GM12801 (cell line): ENCODE results near the gene HCK.

ENCODE experiments used
- CTCF ChIP-seq: IDR thresholded peaks from one replicate; pipeline ENCODE4 v1.5.1; 2011; ENCODE audit warnings: control low read depth; ENCODE audit not compliant: insufficient read length; ENCODE audit errors: extremely low read depth

The HCK gene

GRCh38 chr20:32010101-32010500 is 41.9 kb upstream of the HCK start, which contains the start of gene CCM2L:
Gene CCM2L (plus strand): TSS chr20:32010438. CDS start chr20:32010455, 17 bp downstream.
- TF ChIP-seq CTCF, result no peak

GRCh38 chr20:32010666-32011065 is 41.4 kb upstream of the HCK start:
- TF ChIP-seq CTCF, result no peak

- no peak for TF ChIP-seq CTCF
Measured at GRCh38 chr20:32012159-32012688, 39.8 kb upstream of the HCK start.

GRCh38 chr20:32013326-32013725 is 38.7 kb upstream of the HCK start:
- TF ChIP-seq CTCF, result no peak

GRCh38 chr20:32017711-32018251 is 34.3 kb upstream of the HCK start:
- no peak for TF ChIP-seq CTCF

- no peak for TF ChIP-seq CTCF
Measured at GRCh38 chr20:32018269-32019155, 33.5 kb upstream of the HCK start.

GRCh38 chr20:32019156-32019510 is 32.9 kb upstream of the HCK start:
- TF ChIP-seq CTCF, result no peak
